Measurements from ENCODE around the gene PTPA.
"Not testable (repeated sequence)": the region's sequence is repeated elsewhere in the genome, so short reads cannot be mapped to it uniquely, and the experiment has no call there.

PTPA gene

GRCh38 chr9:129118799-129119198 is 7.6 kb downstream of the PTPA start:
- TF ChIP-seq, protein P1, sequence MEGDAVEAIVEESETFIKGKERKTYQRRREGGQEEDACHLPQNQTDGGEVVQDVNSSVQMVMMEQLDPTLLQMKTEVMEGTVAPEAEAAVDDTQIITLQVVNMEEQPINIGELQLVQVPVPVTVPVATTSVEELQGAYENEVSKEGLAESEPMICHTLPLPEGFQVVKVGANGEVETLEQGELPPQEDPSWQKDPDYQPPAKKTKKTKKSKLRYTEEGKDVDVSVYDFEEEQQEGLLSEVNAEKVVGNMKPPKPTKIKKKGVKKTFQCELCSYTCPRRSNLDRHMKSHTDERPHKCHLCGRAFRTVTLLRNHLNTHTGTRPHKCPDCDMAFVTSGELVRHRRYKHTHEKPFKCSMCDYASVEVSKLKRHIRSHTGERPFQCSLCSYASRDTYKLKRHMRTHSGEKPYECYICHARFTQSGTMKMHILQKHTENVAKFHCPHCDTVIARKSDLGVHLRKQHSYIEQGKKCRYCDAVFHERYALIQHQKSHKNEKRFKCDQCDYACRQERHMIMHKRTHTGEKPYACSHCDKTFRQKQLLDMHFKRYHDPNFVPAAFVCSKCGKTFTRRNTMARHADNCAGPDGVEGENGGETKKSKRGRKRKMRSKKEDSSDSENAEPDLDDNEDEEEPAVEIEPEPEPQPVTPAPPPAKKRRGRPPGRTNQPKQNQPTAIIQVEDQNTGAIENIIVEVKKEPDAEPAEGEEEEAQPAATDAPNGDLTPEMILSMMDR (IDR thresholded peaks at IDR 0.05; ENCODE audit: low read depth, low read length, missing control alignments), result no peak
- in situ Hi-C loops (cut with HindIII; ENCODE audit: low sequenced_read_pairs), result no loop called here
- no peak for DNase-seq (ENCODE audit: low read depth)
- no peak overlapping the region for H3K4me3 ChIP-seq (ENCODE audit: low read depth, low read length)

GRCh38 chr9:129121483-129121882 is 10.3 kb downstream of the PTPA start:
- TF ChIP-seq, protein P1 (IDR thresholded peaks at IDR 0.05; ENCODE audit: low read depth, low read length, missing control alignments), result no peak
- no peak for DNase-seq (ENCODE audit: low read depth)
- in situ Hi-C loops (cut with HindIII; ENCODE audit: low sequenced_read_pairs), result no loop called here
- no peak overlapping the region for H3K4me3 ChIP-seq (ENCODE audit: low read depth, low read length)

- H3K4me3 ChIP-seq (ENCODE audit: low read depth, low read length), result no peak overlapping the region
- in situ Hi-C loops (cut with HindIII; ENCODE audit: low sequenced_read_pairs), result no loop called here
- DNase-seq (ENCODE audit: low read depth), result no peak
- TF ChIP-seq, protein P1 (IDR thresholded peaks at IDR 0.05; ENCODE audit: low read depth, low read length, missing control alignments), result no peak
Measured at GRCh38 chr9:129122133-129122532, 10.9 kb downstream of the PTPA start.

GRCh38 chr9:129122976-129123375 is 11.8 kb downstream of the PTPA start:
- DNase-seq (ENCODE audit: low read depth); H3K4me3 ChIP-seq (ENCODE audit: low read depth, low read length); in situ Hi-C loops (cut with HindIII; ENCODE audit: low sequenced_read_pairs): not testable (repeated sequence)

DNA sequence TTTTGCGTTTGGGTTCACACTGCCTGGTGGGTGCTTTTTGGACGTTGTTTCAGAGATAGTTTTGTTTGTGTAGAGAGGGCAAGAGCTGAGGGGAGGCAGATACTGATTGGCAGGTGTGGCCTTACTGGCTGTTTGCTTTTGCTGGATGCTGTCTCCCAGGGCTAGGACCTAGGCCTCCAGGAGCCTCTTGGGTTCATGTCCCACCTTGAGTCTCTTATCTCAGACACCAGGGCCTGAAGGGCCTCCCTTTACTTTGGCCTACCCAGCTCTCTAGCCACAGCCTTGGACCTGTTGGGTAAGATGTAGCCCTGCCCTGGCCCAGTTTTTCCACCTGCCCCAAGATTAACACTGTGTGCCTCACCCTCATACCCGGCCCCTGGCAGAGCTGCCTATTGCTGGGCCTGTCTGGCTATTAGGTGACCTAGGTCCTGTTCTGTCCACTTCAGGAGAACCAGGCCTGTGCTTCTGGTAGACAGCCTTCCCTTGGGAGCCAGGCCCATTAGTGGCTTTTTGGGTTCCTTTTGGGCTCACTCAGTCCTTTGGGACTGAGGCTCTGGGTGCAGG is 13.4 kb downstream of the PTPA start:
- TF ChIP-seq, protein P1 (IDR thresholded peaks at IDR 0.05; ENCODE audit: low read depth, low read length, missing control alignments), result no peak
- no peak overlapping the region for H3K4me3 ChIP-seq (ENCODE audit: low read depth, low read length)
- no peak for DNase-seq (ENCODE audit: low read depth)
- in situ Hi-C loops (cut with HindIII; ENCODE audit: low sequenced_read_pairs), result no loop called here

DNA sequence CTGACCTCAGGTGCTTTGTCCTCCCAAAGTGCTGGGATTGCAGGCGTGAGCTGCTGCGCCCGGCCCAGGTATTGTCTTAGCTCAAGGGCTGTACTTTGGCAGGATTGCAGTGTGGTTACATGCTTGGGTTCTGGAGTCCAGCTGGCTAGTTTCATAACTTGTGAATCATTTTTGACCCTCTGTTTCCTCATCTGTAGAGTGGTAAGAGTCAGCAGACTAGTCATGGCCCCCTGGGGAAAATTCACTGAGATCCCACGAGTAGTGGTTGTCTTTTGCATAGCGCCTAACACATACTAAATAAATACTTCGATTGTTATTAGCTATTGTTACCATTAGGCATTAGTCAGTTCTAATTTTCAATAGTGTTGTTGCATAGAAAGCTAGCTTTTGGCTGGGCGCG is 14.3 kb downstream of the PTPA start:
- in situ Hi-C loops (cut with HindIII; ENCODE audit: low sequenced_read_pairs), result no loop called here
- TF ChIP-seq, protein P1 (IDR thresholded peaks at IDR 0.05; ENCODE audit: low read depth, low read length, missing control alignments), result no peak
- H3K4me3 ChIP-seq (ENCODE audit: low read depth, low read length), result no peak overlapping the region
- peak; percentile 93 for DNase-seq (ENCODE audit: low read depth)

GRCh38 chr9:129126749-129127618 is 15.8 kb downstream of the PTPA start:
- DNase-seq (ENCODE audit: low read depth), result no peak
- no peak overlapping the region for H3K4me3 ChIP-seq (ENCODE audit: low read depth, low read length)
- in situ Hi-C loops (cut with HindIII; ENCODE audit: low sequenced_read_pairs), result no loop called here
- TF ChIP-seq, protein P1 (IDR thresholded peaks at IDR 0.05; ENCODE audit: low read depth, low read length, missing control alignments), result no peak
